ENCODE results near the gene CDK12.
A peak's percentile ranks its signal among the peaks of the same experiment; 100 is the strongest.

- TF ChIP-seq REST (IDR thresholded peaks at IDR 0.05; ENCODE audit: unreplicated experiment) (no peak), CTCF (conservative IDR thresholded peaks at IDR 0.05; ENCODE audit: low read depth in 2 of 2) (no peak), EZH2 (IDR thresholded peaks at IDR 0.05; ENCODE audit: low read depth, unreplicated experiment) (no peak), POLR2AphosphoS5 (IDR thresholded peaks at IDR 0.05; ENCODE audit: low read depth) (peak; percentile 99), EZH2phosphoT487 (IDR thresholded peaks at IDR 0.05; ENCODE audit: unreplicated experiment) (no peak), ZNF114 (CRISPR knock-in tag; IDR thresholded peaks at IDR 0.05) (no peak), STAT1 (IDR thresholded peaks at IDR 0.05; ENCODE audit: unreplicated experiment) (no peak), NANOG (IDR thresholded peaks at IDR 0.05; ENCODE audit: borderline replicate concordance) (no peak), JUNB (IDR thresholded peaks at IDR 0.05; ENCODE audit: unreplicated experiment) (no peak), ZNF331 (CRISPR knock-in tag; IDR thresholded peaks at IDR 0.05; ENCODE audit: low read depth) (no peak), CREB1 (CRISPR knock-in tag; IDR thresholded peaks at IDR 0.05; ENCODE audit: low read depth) (peak; percentile 36; the same call in 1 of the 2 replicates)
These were observed at the start of gene CDK12 for GRCh38 chr17:39461113-39461925.
